Stimulated activated CD4-positive, alpha-beta T cell treated with anti-CD3 and anti-CD28 coated beads, Interleukin-1b, Interleukin-23, amount 100 ng/mL, for 24 hours (primary cell): ENCODE results near the gene TRPV4.

Experiments
- DNase-seq, 4 experiments: peaks; one replicate each; pipeline ENCODE4 v3.0.0-alpha.2; 2020; ENCODE audit warnings: low read depth in 4 of 4, low spot score in 1 of 4

Gene TRPV4

DNA sequence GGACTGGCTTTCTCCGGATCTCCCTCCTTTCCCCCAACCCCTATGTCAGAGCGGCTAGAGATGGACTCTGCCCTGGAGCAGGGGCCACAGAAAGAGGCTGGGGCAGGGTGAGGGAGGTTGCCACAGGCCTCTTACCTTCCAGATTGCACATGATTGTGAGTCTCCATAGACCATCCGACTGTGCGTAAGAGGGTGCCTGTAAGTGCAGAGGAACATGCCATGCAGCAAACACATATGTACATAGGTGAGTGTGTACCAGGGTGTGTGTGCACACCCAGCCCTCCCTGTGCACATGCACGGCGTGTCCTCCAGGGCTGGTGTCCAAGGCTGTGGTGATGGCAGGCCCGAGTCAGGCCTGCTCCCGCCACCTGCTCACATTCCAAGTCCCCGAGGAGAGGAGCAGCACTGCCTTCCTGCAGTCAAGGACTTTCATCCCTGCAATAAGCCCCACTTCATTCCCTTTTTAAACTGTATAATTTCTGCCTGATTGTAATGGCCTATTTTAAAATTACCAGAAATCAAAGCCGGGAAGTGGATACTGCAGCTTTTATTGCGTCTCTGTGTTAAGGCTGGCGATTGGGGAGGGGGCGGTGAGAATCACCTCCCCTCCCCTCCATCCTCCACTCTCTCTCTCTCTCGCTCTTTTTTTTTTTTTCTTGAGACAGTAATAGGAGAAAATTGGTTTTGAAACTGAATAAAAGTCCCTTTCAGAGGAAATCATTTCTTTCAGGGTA, 91.1 kb downstream of the TRPV4 start:
- DNase-seq: no peak

DNA sequence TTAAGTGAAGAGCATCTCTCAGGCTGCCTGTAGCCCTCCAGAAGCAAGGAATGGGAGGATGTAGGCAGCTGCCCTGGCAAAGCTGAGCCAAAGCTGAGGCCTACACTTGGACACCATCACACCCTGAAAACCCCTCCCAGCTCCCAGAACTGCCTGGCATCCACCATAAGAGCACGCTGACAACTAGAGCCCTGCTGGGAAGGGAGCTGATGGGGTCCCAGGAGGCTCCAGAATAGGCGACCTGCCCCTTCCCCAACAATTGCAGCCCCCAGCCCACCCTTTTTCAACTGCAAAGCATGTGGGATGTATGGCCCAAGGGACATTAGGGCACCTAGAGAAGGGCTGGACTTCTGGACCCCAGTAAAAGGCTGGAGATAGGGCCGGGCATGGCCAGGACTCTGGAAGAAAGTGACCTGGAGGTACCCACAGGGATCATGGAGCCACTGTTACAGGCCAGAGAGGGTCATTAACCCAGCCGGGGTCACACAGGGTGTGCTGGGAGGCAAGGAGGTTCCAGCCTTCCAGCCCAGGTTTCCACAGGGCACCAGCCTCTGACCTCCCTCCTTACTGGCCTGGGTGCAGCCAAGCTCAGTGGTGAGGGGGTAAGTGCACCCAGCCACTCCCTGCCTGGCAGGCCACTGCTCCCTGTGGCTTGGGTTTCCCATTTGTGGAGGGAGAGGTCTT, 91.8 kb downstream of the TRPV4 start:
- DNase-seq: no peak

DNA sequence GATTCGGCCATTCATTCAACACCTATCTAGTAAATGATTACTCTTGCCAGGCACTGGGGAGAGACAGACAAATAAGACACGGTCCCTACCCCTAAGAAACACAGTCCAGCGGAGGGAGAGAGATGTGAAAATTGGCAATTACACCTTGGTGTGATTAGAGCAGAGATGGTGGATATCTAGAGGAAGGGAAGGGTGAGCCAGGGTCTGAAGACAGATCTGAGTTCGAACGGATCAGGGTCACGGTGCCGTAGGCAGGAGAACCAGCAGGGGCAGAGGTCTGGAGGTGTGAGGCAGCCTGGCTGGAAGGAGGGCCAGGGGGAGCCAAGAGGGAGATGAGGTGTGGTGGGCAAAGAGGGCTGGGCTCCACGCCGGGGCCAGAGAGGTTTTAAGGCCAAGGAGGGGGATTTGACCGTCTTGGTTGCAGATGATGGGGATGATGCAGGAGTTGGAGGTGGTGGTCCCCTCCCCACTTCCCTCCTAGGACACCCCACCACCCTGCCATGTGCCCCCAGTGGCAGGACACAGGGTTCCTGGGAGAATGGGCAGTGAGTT, 92.4 kb downstream of the TRPV4 start:
- DNase-seq: no peak

GRCh38 chr12:109739747-109740693, 93.2 kb downstream of the TRPV4 start:
- no peak for DNase-seq

DNA sequence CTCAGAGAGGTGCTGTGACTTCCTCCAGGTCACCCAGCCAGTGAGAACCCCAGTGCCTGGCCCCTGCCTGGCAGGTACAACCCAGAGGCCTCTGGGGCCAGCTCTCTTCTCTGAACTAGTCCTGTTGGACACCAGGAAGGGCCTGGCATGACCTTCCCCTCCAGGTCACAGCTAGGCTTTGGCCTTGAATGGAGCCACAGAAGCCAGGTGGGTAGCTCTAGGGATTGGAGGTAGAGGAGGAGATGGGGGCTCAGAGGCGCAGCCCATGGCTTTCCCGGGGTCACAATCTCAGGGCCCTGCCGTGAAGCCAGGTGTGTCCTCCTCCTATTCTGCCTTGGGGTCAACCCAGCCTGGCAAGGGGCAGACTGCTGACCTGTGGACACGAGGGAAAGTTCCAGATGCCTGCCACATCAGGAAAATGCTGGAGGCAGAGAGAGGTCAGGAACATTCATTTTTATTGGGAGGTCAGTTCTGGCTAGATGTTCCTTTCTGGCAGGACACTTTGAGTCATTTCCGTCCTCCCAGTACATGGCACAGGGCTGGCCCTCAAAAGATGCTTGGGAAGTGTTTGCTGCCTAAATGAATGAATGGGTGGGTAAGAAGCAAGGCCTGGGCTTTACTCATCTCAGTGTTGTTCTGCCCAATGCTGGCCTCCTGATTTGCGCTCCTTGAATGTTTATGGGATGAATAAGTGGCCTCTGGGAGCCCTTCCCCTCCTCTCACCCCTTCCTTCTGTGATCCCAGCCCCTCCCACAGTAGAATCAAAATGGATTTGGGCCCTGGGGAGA, 94.1 kb downstream of the TRPV4 start:
- no peak for DNase-seq

- DNase-seq: no peak
Observed at GRCh38 chr12:109738209-109738608, 95.0 kb downstream of the TRPV4 start.

DNA sequence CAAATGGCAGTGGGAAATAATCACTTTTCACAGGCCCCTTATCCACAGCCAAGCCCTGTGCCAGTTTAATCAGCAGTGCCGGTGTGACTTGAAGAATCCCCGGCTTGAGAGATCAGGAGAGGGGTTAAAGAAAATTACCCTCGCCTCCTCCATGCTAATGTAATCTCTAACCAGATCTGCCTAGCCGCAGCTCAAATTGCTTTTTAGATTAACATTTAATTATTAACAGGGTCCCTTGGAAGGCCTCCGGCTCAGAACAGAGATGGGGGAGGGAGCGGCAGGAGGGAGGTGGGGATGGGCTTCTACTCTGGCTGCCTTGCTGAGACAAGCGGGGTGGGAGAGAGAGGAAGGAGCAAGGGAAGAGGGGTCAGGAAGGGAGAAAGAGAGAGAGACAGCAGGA, 95.6 kb downstream of the TRPV4 start:
- no peak for DNase-seq

DNA sequence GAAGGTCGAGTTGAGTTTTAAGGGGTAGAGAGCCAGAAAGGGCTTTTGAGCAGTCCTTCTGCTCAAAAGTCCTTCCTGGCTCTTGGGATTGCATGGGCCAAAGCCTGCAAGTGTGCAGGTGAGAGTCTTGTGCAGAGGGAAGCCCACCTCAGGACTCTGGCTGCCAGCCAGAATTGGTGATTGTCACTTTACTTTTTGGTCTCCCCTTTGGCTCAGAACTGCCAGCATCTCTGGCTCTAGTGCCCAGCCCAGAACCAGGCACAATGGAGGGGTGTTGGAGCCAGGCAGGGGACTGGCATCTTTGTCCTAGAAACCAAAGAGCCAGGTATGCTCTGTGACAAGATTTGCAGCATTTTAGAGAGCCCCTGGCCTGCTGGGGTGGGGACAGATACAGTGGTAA, 96.1 kb downstream of the TRPV4 start:
- DNase-seq: no peak

DNA sequence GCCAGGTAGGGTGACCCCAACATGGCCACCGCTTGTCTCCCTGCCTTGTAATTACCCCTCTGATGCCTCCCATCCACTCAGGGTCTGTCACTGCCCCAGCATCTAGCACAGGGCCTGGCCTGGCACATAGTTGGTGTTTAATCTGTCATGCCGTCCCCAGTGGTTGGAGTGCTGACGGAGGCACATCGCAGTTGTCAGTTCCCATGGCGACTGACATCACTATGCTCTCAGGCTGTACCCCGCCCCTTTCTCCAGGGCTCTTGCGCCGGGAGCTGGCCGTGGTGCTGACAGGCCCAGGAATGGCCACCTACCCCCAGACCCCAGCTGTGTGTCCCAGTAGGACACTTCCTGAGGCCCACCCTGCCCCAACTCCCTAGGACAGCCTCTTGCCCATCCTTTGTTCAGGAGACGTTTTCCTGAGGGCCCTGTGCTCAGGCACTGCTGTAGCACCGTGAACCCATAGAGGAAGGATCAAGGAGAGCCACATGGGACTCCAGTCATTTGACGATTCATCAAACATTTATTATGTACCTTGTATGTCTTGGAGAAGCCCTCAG, 96.6 kb downstream of the TRPV4 start:
- no peak for DNase-seq

GRCh38 chr12:109735825-109736551, 97.2 kb downstream of the TRPV4 start:
- DNase-seq: no peak

DNA sequence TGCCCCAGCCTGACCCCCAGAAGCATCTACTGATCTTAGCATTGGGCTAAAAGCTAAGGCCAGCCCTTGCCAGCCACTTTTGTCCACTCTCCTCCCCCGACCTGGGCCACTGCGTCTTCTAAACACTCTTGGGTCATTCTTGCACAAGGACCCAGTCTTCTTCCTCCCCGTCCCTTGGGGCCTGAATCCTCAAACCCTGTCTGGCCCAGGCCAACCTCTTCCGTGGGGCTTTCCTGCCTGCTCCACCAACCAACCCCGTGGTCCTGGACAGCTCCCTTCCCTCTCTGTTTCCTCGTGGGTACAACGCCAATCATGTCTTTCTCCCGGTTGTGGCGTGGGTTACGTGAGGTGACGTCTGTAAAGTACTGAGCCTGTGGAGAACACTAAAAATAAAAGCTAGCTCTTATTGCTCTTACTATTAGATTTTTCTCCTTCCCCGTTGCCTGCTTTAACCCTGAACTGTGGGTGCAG, 98.1 kb downstream of the TRPV4 start:
- DNase-seq: no peak

DNA sequence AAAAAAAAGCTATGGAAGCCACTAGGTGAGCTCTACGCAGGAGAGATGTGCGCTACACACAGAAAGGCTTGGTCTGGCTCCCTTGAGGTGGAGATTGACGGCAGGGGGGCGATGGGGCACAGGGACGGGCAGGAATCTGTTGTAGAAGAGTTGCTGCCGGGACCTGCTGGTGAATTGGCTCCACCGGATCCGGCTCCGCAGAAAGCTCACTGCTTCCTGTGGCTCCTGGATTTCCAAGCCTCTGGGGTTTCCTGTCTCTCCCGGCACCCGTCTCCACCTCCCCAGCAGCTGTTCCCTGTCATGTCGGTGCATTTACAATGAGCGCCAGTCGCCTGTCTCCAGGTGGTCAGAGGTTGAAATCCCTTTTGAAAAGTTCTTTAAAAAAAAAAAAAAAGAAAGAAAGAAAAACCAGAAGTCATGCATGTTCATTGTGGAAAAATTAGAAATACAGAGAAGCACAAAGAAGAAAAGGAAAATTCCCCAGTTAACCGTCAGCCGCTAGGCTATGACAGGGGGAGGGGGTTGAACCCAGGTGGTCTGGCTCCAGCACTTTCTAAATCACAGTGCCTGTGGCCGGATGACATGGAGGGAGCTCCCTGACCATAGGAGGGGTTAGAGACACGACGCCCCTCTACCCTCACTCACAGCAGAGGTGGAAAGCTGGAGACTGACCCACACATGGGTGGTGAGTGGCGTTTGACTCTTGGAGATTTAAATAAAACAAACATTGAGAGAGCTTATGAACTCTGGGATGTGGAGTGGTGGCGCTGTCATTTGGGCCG, 98.8 kb downstream of the TRPV4 start:
- DNase-seq: no peak
